Measurements from ENCODE around the gene ALG6.
A peak's percentile ranks its signal among the peaks of the same experiment; 100 is the strongest.

The ALG6 gene

DNA sequence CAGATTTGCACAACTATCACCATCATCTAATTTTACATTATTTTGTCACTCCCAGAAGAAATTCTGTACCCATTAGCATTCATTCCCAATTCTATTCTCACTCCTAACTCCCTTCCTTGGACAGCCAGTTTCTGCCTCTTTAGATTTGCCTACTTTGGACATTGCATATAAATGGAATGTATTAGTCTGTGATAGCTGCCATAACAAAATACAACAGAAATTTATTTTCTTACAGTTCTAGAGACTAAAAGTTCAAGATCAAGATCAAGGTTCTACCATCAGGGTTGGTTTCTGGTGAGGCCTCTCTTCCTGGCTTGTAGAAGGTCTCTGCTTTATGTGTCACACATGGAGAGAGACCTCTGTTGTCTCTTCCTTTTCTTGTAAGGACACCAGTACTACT is 61.9 kb downstream of the ALG6 start:
- no peak overlapping the region for H3K4me3 ChIP-seq (ENCODE audit: low read depth, low read length)
- DNase-seq (ENCODE audit: low read depth): no peak
- TF ChIP-seq, protein P1, sequence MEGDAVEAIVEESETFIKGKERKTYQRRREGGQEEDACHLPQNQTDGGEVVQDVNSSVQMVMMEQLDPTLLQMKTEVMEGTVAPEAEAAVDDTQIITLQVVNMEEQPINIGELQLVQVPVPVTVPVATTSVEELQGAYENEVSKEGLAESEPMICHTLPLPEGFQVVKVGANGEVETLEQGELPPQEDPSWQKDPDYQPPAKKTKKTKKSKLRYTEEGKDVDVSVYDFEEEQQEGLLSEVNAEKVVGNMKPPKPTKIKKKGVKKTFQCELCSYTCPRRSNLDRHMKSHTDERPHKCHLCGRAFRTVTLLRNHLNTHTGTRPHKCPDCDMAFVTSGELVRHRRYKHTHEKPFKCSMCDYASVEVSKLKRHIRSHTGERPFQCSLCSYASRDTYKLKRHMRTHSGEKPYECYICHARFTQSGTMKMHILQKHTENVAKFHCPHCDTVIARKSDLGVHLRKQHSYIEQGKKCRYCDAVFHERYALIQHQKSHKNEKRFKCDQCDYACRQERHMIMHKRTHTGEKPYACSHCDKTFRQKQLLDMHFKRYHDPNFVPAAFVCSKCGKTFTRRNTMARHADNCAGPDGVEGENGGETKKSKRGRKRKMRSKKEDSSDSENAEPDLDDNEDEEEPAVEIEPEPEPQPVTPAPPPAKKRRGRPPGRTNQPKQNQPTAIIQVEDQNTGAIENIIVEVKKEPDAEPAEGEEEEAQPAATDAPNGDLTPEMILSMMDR (IDR thresholded peaks at IDR 0.05; ENCODE audit: low read depth, low read length, missing control alignments): no peak

DNA sequence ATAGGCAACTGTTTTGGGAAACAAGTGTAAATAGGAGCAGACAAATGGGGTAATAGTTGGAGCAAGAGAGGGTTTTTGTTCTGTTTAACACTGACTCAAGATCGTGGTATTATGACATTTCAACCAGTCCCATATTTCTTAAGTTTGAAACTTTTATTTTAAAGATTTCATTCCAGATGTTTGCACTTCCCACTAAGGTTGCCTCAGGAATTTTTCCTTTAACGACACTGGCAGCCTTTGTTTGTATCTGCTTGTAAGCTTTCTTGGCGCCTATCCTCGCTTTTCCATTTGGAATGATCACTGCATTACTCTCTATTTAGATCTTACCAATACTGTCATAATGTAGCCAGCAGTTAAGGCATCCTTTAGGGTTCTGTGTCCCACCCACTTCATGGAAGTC is 67.7 kb downstream of the ALG6 start:
- TF ChIP-seq, protein P1 (IDR thresholded peaks at IDR 0.05; ENCODE audit: low read depth, low read length, missing control alignments): no peak
- no peak for DNase-seq (ENCODE audit: low read depth)
- H3K4me3 ChIP-seq (ENCODE audit: low read depth, low read length): no peak overlapping the region

DNA sequence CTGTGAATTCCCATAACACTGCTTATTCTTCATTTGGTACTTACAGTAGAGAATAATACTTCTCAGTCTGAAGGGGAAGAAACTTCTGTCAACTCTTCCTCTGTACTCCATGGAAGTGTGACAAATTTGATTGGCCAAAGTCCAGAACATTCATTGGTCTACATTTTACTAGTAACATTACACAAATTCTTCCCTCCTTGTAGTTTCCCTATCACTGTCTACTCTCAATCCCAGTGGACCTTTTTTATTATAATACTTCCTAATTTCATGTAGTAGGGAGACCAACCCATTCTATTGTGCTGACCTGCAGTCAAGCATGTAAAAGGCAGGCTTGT is 74.7 kb downstream of the ALG6 start:
- H3K4me3 ChIP-seq (ENCODE audit: low read depth, low read length): no peak overlapping the region
- TF ChIP-seq, protein P1 (IDR thresholded peaks at IDR 0.05; ENCODE audit: low read depth, low read length, missing control alignments): no peak
- DNase-seq (ENCODE audit: low read depth): no peak

DNA sequence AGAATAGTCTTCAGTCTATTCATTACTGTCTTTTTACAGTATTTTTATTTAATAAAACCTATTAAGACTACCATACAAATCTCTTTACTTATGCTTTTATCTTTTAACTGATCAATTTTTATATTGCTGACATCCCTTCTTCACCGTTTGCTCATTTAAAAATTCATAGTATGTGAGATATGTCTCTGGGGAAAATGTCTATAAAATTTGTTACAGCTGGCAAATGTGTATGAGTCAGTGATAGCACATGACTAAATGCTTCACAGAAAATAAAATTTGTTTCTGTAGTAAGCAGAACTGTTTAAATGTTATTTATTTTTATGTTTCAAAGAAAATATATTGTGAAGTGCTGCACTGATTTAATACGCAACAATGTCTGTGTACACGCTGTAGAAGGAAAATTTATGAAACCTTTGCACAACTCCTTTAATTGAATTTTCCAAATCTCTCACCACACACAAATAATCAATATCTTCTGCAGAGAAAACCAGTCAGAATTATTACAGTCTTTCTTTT is 81.4 kb downstream of the ALG6 start:
- no peak overlapping the region for H3K4me3 ChIP-seq (ENCODE audit: low read depth, low read length)
- no peak for DNase-seq (ENCODE audit: low read depth)
- TF ChIP-seq, protein P1 (IDR thresholded peaks at IDR 0.05; ENCODE audit: low read depth, low read length, missing control alignments): no peak

DNA sequence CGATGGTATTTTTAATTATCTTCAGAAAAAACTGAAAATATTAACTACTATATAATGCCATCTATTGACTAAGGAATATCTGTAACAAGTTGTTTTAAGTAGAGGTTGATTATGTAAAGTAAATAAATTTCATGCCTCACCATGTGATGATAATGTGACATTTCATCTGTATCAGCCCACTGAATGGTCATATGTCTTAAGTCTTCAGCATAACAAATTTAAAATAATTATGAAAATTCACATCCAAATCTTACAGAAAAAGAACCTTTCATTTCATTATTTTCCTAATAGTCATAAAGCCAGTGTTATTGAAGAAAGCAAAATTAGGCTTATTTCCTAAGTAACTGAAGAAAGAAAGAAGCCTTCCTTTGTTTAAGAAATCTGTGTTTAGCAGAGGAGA is 83.0 kb downstream of the ALG6 start:
- TF ChIP-seq, protein P1 (IDR thresholded peaks at IDR 0.05; ENCODE audit: low read depth, low read length, missing control alignments): no peak
- no peak for DNase-seq (ENCODE audit: low read depth)
- H3K4me3 ChIP-seq (ENCODE audit: low read depth, low read length): no peak overlapping the region

DNA sequence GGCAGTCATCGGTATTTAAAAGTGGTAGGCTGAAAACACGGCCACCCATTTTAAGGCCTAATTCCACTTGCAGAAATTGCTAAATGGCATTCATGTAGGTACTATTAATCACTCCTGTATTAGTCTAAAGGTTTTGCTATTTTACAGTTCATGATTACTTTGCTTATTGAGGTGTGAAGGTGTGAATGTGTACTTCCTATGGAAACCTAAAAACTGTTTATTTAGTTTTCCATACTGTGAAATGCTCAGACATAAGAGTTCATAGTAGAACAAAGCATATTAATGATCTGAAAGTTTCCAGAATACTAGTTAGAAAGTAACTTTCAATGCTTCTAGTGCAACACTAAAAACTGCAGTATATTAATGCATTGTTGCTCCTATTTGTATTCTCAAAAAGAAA is 85.8 kb downstream of the ALG6 start:
- no peak overlapping the region for H3K4me3 ChIP-seq (ENCODE audit: low read depth, low read length)
- DNase-seq (ENCODE audit: low read depth): no peak
- TF ChIP-seq, protein P1 (IDR thresholded peaks at IDR 0.05; ENCODE audit: low read depth, low read length, missing control alignments): no peak

DNA sequence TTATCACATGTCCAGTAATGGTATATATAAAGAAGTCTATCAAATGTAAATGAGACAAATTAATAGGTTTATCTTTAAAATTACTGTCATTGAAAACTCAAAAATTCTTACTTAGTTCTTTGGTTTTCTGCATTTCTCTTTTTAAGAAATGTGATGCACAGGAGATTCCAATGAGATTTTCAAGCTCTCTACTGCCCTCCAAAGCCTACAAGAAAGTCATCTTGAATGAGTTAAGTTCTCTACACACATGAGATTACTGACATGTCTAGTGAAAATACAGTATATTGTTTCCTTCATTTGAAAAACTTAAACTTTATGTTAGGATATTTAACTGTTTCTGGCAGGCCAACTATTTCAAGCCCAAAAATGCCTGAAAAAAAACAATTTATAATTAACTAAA is 86.8 kb downstream of the ALG6 start:
- TF ChIP-seq, protein P1 (IDR thresholded peaks at IDR 0.05; ENCODE audit: low read depth, low read length, missing control alignments): peak; percentile 5
- DNase-seq (ENCODE audit: low read depth): no peak

More for the DNA sequence above, 86.8 kb downstream of the ALG6 start:
- no peak overlapping the region for H3K4me3 ChIP-seq (ENCODE audit: low read depth, low read length)
